DND-41 (cell line): ENCODE measurements around the gene ZFYVE28.

Experiments used
- ATAC-seq: fragments of 200-7000 bp; cut with Tn5 transposase; 3 replicates; pipeline ENCODE4 v1.9.1; 2021; ENCODE audit warnings: low read depth; ENCODE audit not compliant: insufficient read depth
- DNase-seq: peaks from one replicate; pipeline ENCODE4 v3.0.0-alpha.2; 2020
- H2AFZ ChIP-seq: 2 replicates; pipeline ENCODE4 v1.6.0; 2012; ENCODE audit warnings: low read depth, low read length
- H3K27ac ChIP-seq: 2 replicates; pipeline ENCODE4 v1.5.1; 2012; ENCODE audit warnings: low read length, inconsistent platforms
- H3K27me3 ChIP-seq: fragments of 200-600 bp; sonication (generic); 2 replicates; pipeline ENCODE4 v1.6.0; 2012; ENCODE audit warnings: low read length, mild to moderate bottlenecking, inconsistent platforms; ENCODE audit not compliant: insufficient read depth, poor library complexity
- H3K36me3 ChIP-seq: 2 replicates; pipeline ENCODE4 v1.5.1; 2012; ENCODE audit warnings: low read length, inconsistent platforms; ENCODE audit not compliant: insufficient read depth
- H3K4me1 ChIP-seq: 2 replicates; pipeline ENCODE4 v1.5.1; 2012; ENCODE audit warnings: mild to moderate bottlenecking, low read length; ENCODE audit not compliant: insufficient read depth
- H3K4me2 ChIP-seq: 2 replicates; pipeline ENCODE4 v1.6.0; 2012; ENCODE audit warnings: mild to moderate bottlenecking, moderate library complexity, low read length, inconsistent platforms; ENCODE audit not compliant: insufficient read depth
- H3K4me3 ChIP-seq, 2 experiments: fragments of 200-600 bp in 1 of 2; shearing (Covaris generic) in 1 of 2; 2 replicates each; pipeline ENCODE4 v1.5.1; 2012 to 2016; ENCODE audit warnings: inconsistent platforms in 2 of 2, low read length in 2 of 2, mild to moderate bottlenecking in 2 of 2, low read depth in 1 of 2, moderate library complexity in 1 of 2
- H3K79me2 ChIP-seq: 2 replicates; pipeline ENCODE4 v1.6.0; 2012; ENCODE audit warnings: low read length, inconsistent platforms; ENCODE audit not compliant: insufficient read depth
- H3K9ac ChIP-seq: 2 replicates; pipeline ENCODE4 v1.6.0; 2012; ENCODE audit warnings: low read depth, mild to moderate bottlenecking, inconsistent platforms, low read length, moderate library complexity
- H3K9me3 ChIP-seq: 2 replicates; pipeline ENCODE4 v1.5.1; 2012; ENCODE audit warnings: low read length, moderate library complexity, mild to moderate bottlenecking, inconsistent platforms; ENCODE audit not compliant: insufficient read depth, severe bottlenecking
- H4K20me1 ChIP-seq: 2 replicates; pipeline ENCODE4 v1.6.0; 2012; ENCODE audit warnings: low read length; ENCODE audit not compliant: insufficient read depth
- CTCF ChIP-seq: IDR thresholded peaks from 2 replicates; pipeline ENCODE4 v1.5.1; 2012; ENCODE audit warnings: borderline replicate concordance, low read length, moderate library complexity, mild to moderate bottlenecking; ENCODE audit not compliant: poor library complexity, severe bottlenecking; ENCODE audit errors: extremely low read depth
- EZH2 ChIP-seq: IDR thresholded peaks from 3 replicates; pipeline ENCODE4 v1.6.1; 2012; ENCODE audit warnings: borderline replicate concordance, low read depth, mild to moderate bottlenecking, moderate library complexity, low read length, inconsistent platforms; ENCODE audit not compliant: severe bottlenecking

The ZFYVE28 gene

GRCh38 chr4:2305766-2306501, 112.5 kb downstream of the ZFYVE28 start:
- H3K4me3 ChIP-seq: no peak overlapping the region
- no peaks in the 10 kb centered on the region for H3K4me1 ChIP-seq
- H3K27ac ChIP-seq: no peak overlapping the region
- no peaks in the 10 kb centered on the region for H3K79me2 ChIP-seq
- H3K36me3 ChIP-seq: no peaks in the 10 kb centered on the region
- ATAC-seq (no peak), DNase-seq (no peak)
- H3K4me2 ChIP-seq: no peak overlapping the region
- no peak overlapping the region for H2AFZ ChIP-seq
- TF ChIP-seq CTCF: no peak
- TF ChIP-seq EZH2: no peak
- peaks cover 3% of the 10 kb centered on the region for H3K9me3 ChIP-seq
- H3K9ac ChIP-seq: no peak overlapping the region
- H3K27me3 ChIP-seq: no peaks in the 10 kb centered on the region
- no peaks in the 10 kb centered on the region; the same call in 1 of the 2 replicates for H4K20me1 ChIP-seq

GRCh38 chr4:2304877-2305561, 113.4 kb downstream of the ZFYVE28 start:
- no peak for DNase-seq
- H2AFZ ChIP-seq: no peak overlapping the region
- H3K27ac ChIP-seq: no peak overlapping the region
- H4K20me1 ChIP-seq: no peaks in the 10 kb centered on the region; the same call in 1 of the 2 replicates
- no peaks in the 10 kb centered on the region for H3K79me2 ChIP-seq
- H3K9ac ChIP-seq: no peak overlapping the region
- ATAC-seq: no peak
- no peak overlapping the region for H3K4me2 ChIP-seq
- no peaks in the 10 kb centered on the region for H3K4me1 ChIP-seq
- TF ChIP-seq CTCF (no peak), EZH2 (no peak)
- no peaks in the 10 kb centered on the region for H3K9me3 ChIP-seq
- H3K27me3 ChIP-seq: no peaks in the 10 kb centered on the region
- no peaks in the 10 kb centered on the region for H3K36me3 ChIP-seq
- H3K4me3 ChIP-seq: no peak overlapping the region

- Histone ChIP-seq H3K36me3 (no peaks in the 10 kb centered on the region), H2AFZ (no peak overlapping the region), H3K9ac (no peak overlapping the region), H3K27ac (no peak overlapping the region), H3K79me2 (no peaks in the 10 kb centered on the region), H3K4me1 (no peaks in the 10 kb centered on the region), H4K20me1 (no peaks in the 10 kb centered on the region; the same call in 1 of the 2 replicates), H3K27me3 (no peaks in the 10 kb centered on the region), H3K4me2 (no peak overlapping the region), H3K9me3 (no peaks in the 10 kb centered on the region), H3K4me3 (no peak overlapping the region)
- ATAC-seq (no peak), DNase-seq (no peak)
- TF ChIP-seq EZH2: no peak
- no peak for TF ChIP-seq CTCF
These were observed 114.0 kb downstream of the ZFYVE28 start for GRCh38 chr4:2304321-2304876.
